Neutrophil (primary cell): Measurements from ENCODE around the gene COL15A1.

Experiments used
- H3K27ac ChIP-seq: fragments of 200-600 bp; sonication (generic); 2 replicates; pipeline ENCODE4 v1.5.1; 2016; ENCODE audit warnings: mild to moderate bottlenecking, moderate library complexity
- H3K27me3 ChIP-seq: fragments of 200-600 bp; sonication (generic); 2 replicates; pipeline ENCODE4 v1.6.0; 2016; ENCODE audit warnings: mild to moderate bottlenecking
- H3K36me3 ChIP-seq: fragments of 200-600 bp; sonication (generic); 2 replicates; pipeline ENCODE4 v1.5.1; 2017
- H3K4me1 ChIP-seq, 2 experiments: fragments of 200-600 bp in 1 of 2; sonication (generic) in 1 of 2; 1 replicate in 1 of 2; 2 replicates in 1 of 2; pipeline versions ENCODE4 v1.5.1 to v1.6.1; 2013 to 2016; ENCODE audit warnings: low read depth in 1 of 2, low read length in 1 of 2, mild to moderate bottlenecking in 1 of 2, moderate library complexity in 1 of 2; ENCODE audit not compliant: control insufficient read depth in 1 of 2, insufficient read depth in 1 of 2
- H3K4me3 ChIP-seq, 2 experiments: fragments of 200-600 bp in 1 of 2; sonication (generic) in 1 of 2; 1 replicate in 1 of 2; 2 replicates in 1 of 2; pipeline ENCODE4 v1.5.1; 2013 to 2016; ENCODE audit warnings: low read depth in 1 of 2, low read length in 1 of 2, mild to moderate bottlenecking in 1 of 2, moderate library complexity in 1 of 2
- H3K9me3 ChIP-seq: fragments of 200-600 bp; sonication (generic); 2 replicates; pipeline ENCODE4 v1.5.1; 2016
- TF ChIP-seq, protein P1 (sequence below): fragments of 200-600 bp; sonication (generic); IDR thresholded peaks from 2 replicates; pipeline ENCODE4 v1.5.1; 2016; ENCODE audit warnings: antibody characterized with exemption

Gene COL15A1

GRCh38 chr9:99076030-99076429 is 132.3 kb downstream of the COL15A1 start:
- no peaks in the 10 kb centered on the region for H3K4me1 ChIP-seq
- no peak overlapping the region for H3K4me3 ChIP-seq
- H3K9me3 ChIP-seq: no peaks in the 10 kb centered on the region
- no peak overlapping the region for H3K27ac ChIP-seq
- H3K36me3 ChIP-seq: no peaks in the 10 kb centered on the region
- TF ChIP-seq, protein P1, sequence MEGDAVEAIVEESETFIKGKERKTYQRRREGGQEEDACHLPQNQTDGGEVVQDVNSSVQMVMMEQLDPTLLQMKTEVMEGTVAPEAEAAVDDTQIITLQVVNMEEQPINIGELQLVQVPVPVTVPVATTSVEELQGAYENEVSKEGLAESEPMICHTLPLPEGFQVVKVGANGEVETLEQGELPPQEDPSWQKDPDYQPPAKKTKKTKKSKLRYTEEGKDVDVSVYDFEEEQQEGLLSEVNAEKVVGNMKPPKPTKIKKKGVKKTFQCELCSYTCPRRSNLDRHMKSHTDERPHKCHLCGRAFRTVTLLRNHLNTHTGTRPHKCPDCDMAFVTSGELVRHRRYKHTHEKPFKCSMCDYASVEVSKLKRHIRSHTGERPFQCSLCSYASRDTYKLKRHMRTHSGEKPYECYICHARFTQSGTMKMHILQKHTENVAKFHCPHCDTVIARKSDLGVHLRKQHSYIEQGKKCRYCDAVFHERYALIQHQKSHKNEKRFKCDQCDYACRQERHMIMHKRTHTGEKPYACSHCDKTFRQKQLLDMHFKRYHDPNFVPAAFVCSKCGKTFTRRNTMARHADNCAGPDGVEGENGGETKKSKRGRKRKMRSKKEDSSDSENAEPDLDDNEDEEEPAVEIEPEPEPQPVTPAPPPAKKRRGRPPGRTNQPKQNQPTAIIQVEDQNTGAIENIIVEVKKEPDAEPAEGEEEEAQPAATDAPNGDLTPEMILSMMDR: no peak
- peaks cover 19% of the 10 kb centered on the region for H3K27me3 ChIP-seq

- Histone ChIP-seq H3K36me3 (no peaks in the 10 kb centered on the region), H3K4me1 (no peaks in the 10 kb centered on the region), H3K9me3 (no peaks in the 10 kb centered on the region), H3K27ac (no peak overlapping the region), H3K27me3 (peaks cover 23% of the 10 kb centered on the region), H3K4me3 (no peak overlapping the region)
- TF ChIP-seq, protein P1: no peak
Observed at GRCh38 chr9:99076483-99077171, 132.9 kb downstream of the COL15A1 start.

DNA sequence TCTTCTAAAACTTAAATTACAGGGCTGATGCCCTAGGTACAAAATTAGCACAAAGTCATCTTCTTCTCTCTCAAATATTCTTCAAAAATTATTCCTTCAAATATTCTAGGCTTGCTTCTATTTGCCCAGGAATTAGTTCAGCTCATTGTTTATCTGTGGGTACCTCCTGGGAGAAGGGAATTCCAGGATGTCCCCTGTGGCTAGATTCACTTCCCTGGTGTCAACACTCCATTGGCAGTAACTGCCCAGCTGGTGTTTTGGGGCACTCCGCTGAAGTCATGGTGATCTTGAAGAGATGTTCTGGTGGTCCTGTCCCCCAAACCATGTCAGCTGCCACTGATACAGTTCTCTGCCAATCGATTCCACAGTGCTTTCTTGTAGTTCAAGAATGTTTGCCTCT is 135.0 kb downstream of the COL15A1 start:
- Histone ChIP-seq H3K4me1 (no peaks in the 10 kb centered on the region), H3K27me3 (peaks cover 44% of the 10 kb centered on the region), H3K36me3 (no peaks in the 10 kb centered on the region), H3K4me3 (no peak overlapping the region), H3K9me3 (no peaks in the 10 kb centered on the region), H3K27ac (no peak overlapping the region)
- TF ChIP-seq, protein P1: no peak

- no peaks in the 10 kb centered on the region for H3K36me3 ChIP-seq
- no peaks in the 10 kb centered on the region for H3K4me1 ChIP-seq
- no peak overlapping the region for H3K27ac ChIP-seq
- H3K9me3 ChIP-seq: no peaks in the 10 kb centered on the region
- peaks cover 52% of the 10 kb centered on the region for H3K27me3 ChIP-seq
- H3K4me3 ChIP-seq: no peak overlapping the region
- TF ChIP-seq, protein P1: no peak
Observed at GRCh38 chr9:99079542-99079941, 135.8 kb downstream of the COL15A1 start.

DNA sequence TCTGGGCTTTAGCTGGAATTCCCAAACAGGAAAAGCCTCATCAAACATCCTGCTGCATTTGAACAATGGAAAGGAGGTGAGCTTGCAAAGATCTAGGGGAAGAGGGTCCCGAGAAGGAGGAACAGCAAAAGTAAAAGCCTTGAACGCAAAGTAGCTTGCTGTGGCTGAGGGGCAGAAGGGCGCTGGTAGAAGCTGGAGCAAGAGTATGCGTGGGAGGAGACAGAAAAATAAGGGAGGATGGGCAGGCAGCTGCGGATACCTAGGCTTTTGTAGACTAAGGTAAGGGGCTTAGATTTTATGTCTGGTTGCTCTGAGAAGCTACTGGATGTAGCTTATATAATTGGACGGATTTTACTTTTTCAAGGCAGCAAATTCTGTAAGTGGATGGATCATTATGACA is 139.3 kb downstream of the COL15A1 start:
- TF ChIP-seq, protein P1: no peak
- Histone ChIP-seq H3K36me3 (no peaks in the 10 kb centered on the region), H3K4me3 (no peak overlapping the region), H3K9me3 (no peaks in the 10 kb centered on the region), H3K4me1 (no peaks in the 10 kb centered on the region), H3K27ac (no peak overlapping the region), H3K27me3 (peaks cover 46% of the 10 kb centered on the region)
